ENCODE measurements around the gene YTHDF2. TPM values are rescaled to one million over a fixed set of nuclear protein-coding genes. Genes with fewer than 3 reads are reported as not detected.
"Not testable (repeated sequence)": the region's sequence is repeated elsewhere in the genome, so short reads cannot be mapped to it uniquely, and the experiment has no call there.

The YTHDF2 gene
- total RNA-seq, result 89.7 TPM

DNA sequence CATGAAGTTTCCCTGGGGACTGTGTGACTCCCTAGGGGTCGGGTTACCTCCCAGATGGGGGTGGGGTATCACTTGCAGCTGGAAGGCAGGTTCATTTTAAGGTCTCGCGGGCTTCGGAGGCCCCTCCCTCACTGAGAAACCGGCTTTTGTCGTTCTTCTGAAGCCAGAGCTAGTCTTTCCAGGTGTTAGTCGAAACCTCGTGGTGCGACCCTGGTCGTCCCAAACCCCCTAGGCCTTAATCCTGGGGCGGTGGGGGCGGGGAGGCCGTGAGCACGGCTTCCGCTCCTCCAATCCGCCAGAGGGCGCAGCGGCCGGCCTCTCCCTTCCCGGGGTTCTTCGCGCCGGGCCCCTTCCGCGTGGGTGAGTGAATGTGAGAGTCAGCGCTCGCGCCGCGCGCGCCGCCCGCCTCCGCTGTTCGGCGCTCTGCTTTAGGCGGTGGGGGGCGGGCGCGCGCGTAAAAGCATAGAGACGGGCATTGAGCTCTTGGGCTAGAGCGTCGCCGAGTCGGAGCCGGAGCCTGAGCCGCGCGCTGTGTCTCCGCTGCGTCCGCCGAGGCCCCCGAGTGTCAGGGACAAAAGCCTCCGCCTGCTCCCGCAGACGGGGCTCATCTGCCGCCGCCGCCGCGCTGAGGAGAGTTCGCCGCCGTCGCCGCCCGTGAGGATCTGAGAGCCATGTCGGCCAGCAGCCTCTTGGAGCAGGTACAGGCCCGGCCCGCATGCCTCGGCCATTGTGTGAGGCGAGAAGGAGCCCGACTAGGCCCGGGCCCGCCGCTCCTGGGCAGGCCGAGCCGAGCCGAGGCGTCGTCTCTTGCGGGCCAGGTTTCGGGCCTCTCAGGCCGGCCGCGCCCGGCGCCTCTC, at the start of gene YTHDF2:
Gene YTHDF2 (plus strand): TSS at position 491 of the 857 bp plus-strand sequence. CDS start 181 bp downstream, at position 672.
- peak; percentile 91 to 92 for DNase-seq (ENCODE audit: low spot score in 2 of 2)
- FAIRE-seq, result no peak

DNA sequence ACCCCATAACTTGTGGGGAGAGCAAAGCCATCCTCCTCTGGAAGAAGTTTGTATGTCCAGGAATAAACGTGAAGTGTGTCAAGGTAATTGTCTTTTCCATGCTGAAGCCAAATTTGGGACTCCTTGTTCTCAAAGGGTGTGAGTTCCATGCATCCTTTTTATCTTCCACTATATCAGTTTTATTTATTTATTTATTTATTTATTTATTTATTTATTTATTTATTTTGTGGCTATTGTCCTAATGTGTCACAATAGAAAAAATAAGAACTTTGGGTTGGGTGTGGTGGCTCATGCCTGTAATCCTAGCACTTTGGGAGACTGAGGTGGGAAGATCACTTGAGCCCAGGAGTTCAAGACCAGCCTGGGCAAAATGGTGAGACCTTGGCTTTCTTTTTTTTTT, 45.1 kb upstream of the YTHDF2 start:
- not testable (repeated sequence) for FAIRE-seq; DNase-seq (ENCODE audit: low spot score in 2 of 2)

DNA sequence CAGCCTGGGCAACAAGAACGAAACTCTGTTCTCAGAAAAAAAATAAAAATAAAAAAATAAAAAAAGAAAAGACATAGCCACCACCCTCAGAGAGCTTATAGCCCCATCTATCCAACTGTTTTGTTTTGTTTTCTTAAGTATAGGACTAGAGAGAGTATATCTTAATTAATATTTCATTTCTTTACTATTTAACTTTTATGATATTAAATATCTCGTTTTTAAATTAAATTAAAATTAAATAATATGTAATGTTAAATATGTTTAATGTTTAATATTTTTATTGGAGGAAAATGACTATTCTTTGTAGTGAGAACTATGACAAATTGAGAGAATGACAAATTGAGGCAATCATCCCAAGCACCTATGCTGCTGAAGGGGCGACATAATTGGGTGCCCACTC, 33.1 kb upstream of the YTHDF2 start:
- DNase-seq (ENCODE audit: low spot score in 2 of 2), result no peak
- peak; percentile 64 for FAIRE-seq

DNA sequence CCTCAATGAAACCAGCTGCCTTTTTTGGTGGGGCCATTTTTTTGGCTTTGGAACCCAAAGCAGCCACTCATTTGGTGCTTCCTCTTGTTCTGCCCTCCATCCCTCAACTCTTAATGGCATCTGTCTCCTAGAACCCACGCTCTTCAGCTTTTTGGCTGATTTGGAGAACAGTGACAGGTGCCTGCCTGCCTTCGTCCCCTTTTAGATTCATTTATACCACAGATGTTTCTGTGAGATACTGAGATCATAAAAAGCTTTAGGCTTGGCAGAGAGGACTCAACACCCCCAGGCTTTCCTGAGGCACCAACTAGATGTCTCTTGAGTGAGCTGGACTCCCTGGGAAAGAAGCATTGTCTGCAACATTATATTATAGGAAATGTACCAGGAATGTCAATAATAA, 20.4 kb upstream of the YTHDF2 start:
- DNase-seq (ENCODE audit: low spot score in 2 of 2) (peak in 1 of 2 donors; percentile 21), FAIRE-seq (no peak)

DNA sequence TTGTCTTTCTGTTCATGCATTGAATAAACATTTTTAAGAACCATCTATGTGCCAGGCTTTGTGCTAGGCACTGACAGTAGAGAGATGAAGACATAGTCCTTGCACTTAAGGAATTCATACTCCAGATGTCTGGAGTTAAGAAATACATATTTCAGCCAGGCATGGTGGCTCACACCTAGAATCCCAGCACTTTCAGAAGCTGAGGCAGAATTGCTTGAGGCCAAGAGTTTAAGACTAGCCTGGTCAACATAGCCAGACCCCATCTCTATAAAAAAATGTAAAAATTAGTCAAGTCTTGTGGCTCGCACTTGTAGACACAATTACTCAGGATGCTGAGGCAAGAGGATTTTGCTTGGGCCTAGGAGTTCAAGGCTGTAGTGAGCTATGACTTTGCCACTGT, 18.6 kb upstream of the YTHDF2 start:
- no peak for DNase-seq (ENCODE audit: low spot score in 2 of 2)
- no peak for FAIRE-seq

DNA sequence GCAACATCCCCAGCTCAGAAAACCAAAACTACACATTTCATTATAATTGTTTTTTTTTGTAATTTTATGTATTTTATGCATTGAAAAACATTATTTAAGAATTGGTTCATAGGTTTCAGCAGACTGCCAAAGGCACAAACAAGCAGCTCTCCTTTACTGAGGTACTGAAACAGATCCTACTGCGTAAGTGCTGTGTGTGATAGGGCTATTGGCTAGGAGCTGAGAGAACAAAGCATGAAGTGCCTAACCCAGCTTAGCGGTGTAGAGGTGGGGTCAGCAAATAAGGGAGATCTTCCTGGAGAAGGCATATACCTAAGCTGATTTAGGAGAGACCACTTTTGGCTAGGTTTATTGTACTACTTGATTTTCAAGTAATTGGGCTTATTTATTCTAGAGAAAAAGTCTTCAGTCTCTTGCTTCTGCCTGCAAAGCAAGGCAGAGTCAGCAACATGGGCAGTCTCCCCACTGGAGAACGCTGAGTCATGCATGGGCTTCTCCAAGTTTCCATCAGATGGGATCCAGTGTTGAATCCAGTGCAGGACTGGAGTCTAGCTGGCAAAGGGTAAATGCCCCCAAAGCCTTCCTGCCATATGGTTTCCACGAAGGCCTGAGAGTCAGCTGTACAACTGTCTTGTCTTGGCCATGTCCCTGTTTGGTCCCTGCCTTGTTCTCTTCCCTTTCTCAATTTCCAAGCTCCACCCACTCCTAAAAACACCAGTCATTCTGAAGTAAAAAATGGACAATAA, 18.0 kb upstream of the YTHDF2 start:
- no peak for FAIRE-seq

DNA sequence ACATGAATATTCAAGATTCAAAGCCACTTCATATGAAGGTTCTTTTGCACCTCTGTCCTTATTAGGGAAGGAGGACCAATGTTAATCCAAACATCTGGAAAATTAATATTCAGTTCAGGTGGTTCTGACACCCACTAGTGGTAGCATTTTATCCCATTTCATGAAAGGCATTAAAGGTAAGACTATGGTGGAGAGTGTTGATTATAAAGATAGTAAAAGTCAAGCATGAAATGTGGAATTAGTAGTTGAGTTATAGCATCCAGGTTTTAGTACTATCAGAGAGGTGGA, 17.5 kb upstream of the YTHDF2 start:
- DNase-seq (ENCODE audit: low spot score in 2 of 2), result no peak
- FAIRE-seq, result no peak

More for the DNA sequence above, 18.0 kb upstream of the YTHDF2 start:
- no peak for DNase-seq (ENCODE audit: low spot score in 2 of 2)

DNA sequence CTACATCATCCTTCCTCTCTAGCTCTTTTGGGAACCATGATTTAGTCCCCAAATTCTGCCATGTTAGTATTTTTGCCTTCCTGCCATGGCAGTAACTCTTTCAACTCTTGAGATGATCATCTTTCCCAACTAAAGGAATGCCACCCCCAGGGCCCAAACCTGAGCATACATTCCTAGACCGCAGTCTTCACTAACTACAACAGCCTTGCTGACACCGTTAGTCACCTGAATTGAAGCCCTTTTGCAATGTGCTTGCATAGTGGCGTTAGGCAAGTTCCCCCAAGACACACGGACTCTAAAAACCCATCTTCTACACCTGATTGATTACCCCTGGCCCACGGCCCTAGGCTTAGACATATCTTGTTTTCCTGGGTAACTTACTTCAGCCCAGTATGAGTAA, 16.4 kb upstream of the YTHDF2 start:
- no peak for FAIRE-seq
- no peak for DNase-seq (ENCODE audit: low spot score in 2 of 2)

DNA sequence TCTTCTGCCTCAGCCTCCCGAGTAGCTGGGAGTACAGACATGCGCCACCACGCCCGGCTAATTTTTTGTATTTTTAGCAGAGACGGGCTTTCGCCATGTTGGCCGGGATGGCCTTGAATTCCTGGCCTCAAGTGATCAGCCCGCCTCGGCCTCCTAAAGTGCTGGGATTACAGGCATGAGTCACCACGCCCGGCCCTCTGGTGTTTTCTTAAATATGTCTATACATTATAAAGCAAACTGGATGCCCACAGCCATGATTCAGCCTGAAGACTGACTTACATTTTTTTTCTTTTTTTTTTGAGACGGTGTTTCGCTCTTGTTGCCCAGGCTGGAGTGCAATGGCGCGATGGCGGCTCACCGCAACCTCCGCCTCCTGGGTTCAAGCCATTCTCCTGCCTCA, 14.8 kb upstream of the YTHDF2 start:
- not testable (repeated sequence) for FAIRE-seq; DNase-seq (ENCODE audit: low spot score in 2 of 2)

DNA sequence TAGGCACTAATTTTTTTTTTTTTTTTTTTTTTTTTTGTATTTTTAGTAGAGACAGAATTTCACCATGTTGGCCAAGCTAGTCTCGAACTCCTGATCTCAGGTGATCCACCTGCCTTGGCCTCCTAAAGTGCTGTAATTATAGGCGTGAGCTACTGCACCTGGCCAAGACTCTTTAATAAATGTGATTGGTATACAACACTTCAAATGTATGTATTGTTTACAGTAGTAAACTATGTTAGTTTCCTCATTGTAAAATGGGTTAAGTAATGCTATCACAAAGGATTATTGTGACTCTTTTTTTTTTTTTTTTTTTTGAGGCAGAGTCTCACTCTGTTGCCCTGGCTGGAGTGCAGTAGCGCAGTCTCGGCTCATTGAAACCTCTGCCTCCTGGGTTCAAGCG, 11.4 kb upstream of the YTHDF2 start:
- not testable (repeated sequence) for FAIRE-seq; DNase-seq (ENCODE audit: low spot score in 2 of 2)

DNA sequence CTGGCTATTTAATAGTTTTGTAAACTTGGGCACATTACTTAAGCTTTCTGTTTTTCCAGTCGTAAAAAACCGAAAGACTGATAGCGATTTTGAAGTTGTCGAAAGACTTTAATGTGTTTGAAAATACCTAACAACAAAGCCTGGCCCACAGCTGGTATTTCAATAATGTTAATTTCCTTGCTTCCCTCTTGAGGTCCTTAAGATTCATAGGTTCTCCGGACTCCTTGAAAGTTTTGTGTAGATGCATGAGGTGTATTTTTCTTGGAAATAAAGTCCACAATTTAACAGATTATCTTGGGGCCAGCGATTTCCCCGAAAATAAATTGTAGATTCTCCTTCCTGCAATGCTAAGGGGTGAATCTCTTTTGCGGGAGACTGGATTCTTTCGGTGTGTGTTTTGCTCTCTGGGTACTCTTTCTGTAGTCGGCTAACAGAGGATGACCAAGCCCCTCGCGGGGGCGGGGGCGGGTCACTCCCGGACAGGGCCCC, 735 bp upstream of the YTHDF2 start:
- peak in 1 of 2 donors; percentile 49 for DNase-seq (ENCODE audit: low spot score in 2 of 2)
- FAIRE-seq, result no peak

DNA sequence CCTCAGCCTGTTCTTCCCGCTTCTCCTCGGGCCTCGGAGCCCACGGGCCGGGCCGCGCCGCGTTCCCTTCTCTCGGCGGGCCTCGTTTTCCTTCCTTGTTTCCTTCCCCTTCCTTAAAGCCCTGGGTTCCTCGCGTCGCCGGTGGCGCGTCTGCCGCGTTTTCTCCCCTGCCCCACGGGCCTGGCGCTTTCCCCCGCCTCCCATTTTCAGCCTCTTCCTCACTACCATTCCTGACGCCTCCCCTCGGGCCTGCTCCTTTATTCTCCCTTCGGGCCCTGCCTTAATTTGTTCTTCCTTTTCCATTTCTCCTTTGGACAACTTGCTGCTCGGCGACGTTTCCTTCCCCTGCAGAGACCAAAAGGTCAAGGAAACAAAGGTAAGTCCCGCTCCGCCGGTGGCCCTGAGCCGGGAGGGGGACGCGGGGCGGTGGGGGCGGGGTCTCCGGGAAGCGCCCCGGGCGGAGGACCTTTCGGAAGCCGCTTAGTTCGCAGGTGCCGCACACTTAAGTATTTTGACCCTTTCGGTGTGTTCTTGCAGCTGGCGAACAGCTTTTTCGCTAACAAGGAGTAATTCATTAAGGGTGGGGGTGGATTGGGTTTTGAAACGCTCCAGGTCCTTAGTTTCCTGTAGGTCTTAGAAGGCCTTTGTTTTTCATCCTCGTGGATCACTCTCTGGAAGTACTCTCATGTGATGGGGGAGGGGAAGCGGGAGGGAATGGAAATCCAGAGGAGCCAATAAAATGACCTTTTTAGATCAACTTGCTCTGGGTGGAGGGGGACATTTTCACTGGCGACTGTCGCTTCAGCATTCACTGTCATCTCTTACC, 780 bp downstream of the YTHDF2 start:
- peak in 1 of 2 donors; percentile 50 for DNase-seq (ENCODE audit: low spot score in 2 of 2)
- FAIRE-seq, result no peak

DNA sequence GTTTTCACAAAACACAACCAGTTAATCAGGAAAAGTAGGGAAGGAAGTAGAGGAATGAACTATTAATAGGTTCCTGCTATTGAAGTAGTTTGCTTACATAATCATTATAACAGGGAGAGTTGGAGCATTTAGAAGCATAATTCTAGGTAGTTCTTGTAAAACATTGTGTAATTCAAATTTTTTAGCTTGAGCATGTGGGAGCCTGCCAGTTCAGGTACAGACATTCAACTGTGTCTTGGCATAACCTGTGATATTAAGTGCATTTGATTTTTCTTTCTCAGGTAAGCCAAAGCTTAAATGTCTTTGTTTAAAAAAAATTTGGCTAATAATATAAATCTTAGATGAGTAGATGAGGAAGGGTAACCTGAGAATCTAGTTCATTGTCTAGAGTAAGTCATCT, 3.4 kb downstream of the YTHDF2 start:
- FAIRE-seq, result no peak
- no peak for DNase-seq (ENCODE audit: low spot score in 2 of 2)

DNA sequence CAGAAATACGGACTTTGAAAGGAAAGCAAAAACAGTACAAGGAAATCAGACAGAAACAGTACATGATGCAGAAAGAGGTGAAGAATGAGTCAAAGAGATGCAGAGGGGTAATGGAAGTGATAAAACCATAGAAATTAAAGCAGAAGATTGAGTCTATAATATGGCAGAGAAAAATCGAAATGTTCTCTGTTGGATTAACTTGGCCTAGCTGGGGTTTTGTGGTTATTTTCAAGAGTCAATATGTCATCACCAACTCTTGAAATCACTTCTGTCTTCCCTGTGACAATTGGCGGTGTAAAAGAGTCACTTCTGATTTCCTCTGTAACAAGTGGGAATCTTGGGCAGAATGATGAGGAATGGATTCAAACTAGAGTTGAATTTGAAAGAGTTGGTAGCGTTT, 7.4 kb downstream of the YTHDF2 start:
- FAIRE-seq (no peak), DNase-seq (ENCODE audit: low spot score in 2 of 2) (no peak)

DNA sequence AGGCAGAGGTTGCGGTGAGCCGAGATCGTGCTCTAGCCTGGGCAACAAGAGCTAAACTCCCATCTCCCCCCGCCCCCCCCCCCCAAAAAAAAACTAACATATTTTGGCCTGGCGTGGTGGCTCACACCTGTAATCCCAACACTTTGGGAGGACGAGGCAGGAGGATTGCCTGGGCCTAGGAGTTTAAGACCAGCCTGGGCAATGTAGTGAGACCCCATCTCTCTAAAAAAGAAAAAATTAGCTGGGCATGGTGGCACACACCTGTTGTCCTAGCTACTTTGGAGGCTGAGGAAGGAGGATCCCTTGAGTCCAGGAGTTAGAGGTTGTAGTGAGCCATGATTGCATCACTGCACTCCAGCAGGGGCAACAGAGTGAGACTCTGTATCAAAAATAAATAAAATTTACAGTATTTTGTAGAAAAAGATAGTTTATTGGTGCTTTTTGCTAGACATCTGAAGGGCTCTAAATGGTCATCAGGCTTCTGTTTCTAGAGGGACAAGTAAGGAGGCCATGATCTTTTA, 9.0 kb downstream of the YTHDF2 start:
- no peak for DNase-seq (ENCODE audit: low spot score in 2 of 2)
- no peak for FAIRE-seq

DNA sequence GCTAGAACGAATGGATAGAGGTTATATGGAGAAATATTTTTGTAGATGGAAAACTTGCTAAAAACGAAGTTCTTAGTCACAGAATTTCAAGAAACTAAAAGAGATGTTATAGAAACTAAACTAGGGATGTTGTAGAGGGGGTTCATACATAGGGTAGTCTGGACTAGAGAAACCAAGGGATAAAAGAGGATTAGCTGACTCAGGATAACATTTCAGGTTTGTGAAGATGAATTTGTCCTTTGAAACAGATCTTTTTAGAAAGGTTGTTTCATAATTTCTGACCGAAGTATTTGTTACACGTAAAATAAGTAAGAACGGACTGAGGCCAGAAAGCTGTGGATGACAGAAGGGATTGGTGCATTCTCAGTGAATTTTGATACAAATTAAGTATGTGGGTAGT, 13.6 kb downstream of the YTHDF2 start:
- FAIRE-seq (no peak), DNase-seq (ENCODE audit: low spot score in 2 of 2) (no peak)

DNA sequence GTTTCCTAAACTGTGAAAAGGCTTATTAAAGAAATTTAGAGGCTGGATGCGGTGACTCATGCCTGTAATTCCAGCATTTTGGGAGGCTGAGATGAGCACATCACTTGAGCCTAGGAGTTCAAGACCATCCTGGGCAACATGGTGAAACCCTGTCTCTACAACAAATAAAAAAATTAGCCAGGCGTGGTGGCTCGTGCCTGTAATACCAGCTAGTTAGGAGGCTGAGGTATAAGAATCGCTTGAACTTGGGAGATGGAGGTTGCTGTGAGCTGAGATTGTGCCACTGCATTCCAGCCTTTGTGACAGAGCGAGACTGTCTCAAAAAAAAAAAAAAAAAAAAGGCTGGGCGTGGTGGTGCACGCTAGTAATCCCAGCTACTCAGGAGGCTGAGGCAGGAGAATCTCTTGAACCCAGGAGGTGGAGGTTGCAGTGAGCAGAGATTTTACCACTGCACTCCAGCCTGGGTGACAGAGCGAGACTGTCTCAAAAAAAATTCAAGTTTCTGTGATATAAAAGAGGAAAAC, 14.1 kb downstream of the YTHDF2 start:
- not testable (repeated sequence) for FAIRE-seq; DNase-seq (ENCODE audit: low spot score in 2 of 2)

DNA sequence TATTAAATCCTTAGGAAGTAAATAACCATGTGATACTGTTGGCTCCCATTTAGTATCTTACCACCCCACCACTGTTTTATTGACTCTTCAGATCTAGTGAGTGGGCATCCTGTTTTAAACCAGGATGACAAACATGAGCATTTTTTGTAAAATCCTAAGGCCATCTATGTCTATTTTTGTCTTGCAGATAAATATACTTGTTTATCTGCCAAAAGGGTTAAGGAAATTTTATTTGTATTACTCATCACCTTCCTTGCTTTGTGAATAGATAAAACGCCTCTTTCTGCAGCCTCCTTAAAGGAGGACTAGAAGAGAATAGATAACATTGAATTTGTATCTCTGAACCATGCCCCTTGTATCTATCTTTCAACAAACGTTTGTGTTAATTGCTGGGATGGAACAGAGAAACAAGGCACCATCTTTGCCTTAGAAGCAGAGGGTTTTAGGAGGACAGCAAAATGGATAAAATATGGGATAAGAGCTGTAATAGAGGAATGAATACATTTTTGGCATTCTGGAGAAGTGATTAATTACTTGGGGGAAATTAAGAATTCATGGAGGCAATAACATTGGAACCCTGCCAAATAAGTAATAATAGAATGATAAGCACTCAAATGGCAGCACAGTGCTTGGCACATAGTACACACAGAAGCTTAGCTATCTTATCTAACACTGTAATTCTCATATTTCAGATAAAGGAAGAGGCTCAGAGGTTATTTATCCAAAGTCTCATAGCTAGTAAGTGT, 14.7 kb downstream of the YTHDF2 start:
- FAIRE-seq (no peak), DNase-seq (ENCODE audit: low spot score in 2 of 2) (no peak)

DNA sequence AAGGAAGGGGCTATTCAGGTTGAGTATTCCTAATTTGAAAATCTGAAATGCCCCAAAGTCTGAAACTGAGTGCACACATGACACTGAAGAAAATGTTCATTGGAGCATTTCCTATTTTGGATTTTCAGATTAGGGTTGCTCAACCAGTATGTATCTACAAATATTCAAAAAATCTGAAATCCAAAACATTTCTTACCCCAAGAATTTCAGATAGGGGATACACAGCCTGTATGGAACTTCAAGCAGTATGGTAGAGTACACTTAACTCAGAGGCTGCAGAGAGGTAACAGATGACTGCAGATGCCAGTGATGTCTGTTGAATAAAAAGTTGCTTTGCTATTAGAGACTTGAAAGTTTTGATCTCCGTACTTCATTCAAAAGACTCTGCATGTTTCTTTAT, 19.0 kb downstream of the YTHDF2 start:
- no peak for FAIRE-seq
- DNase-seq (ENCODE audit: low spot score in 2 of 2), result no peak

DNA sequence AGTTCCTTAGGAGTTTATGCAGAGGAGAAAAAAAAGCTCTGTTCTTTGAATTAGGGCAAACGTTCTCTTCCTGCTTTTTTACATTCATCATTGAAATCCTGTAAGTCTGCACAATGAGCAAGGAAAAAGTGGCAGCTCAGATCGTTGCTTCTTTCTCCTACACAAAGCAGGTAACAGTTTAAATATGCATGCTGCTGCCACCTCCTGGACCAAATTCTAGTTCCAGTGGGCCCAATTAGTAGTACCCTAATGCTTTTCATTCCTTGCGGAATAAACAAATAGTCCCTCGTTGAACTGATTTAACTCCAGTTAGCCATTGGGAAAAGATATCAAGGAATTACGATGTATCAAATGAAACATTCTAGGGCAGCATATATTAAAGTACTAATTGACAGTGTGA, 20.1 kb downstream of the YTHDF2 start:
- FAIRE-seq, result no peak
- DNase-seq (ENCODE audit: low spot score in 2 of 2), result no peak
